ENCODE data around the gene C20orf204. TPM values are rescaled to one million over a fixed set of nuclear protein-coding genes. Genes with fewer than 3 reads are reported as not detected.

C20orf204 gene
- total and polyA plus RNA-seq, 2 donors (not counting 3 experiments of a cell fraction or from before 2014, with no cell fraction given): 2.8 to 5.8 TPM

GRCh38 chr20:64063389-64064144, 27.6 kb downstream of the C20orf204 start:
- ChIA-PET CTCF (interaction anchor here (1.0 to 15.2 kb wide), 9 partner anchors 9 to 90 kb away, joined by 3 to 412 read pairs (median 6); partner anchors contain the start of genes C20orf204, OPRL1, PRPF6 and SAMD10), POLR2A (interaction anchor here (0.8 to 1.4 kb wide), 5 partner anchors 10 to 199 kb away, joined by 3 to 11 read pairs (median 3); partner anchors contain the start of gene TPD52L2)
- Histone ChIP-seq H3K27me3 (ENCODE audit: control insufficient read depth in 2 of 2, insufficient read depth in 2 of 2, low read length in 2 of 2) (no peaks in the 10 kb centered on the region), H3K4me3 (replicated peaks in 1 of 3; ENCODE audit: insufficient read depth in 1 of 3, low read depth in 1 of 3, low read length in 3 of 3) (peak overlapping the region; percentile 72 to 91 (median 84)), H3K9me1 (replicated peaks; ENCODE audit: control insufficient read depth, extremely low read depth, insufficient read depth, low read length) (no peaks in the 10 kb centered on the region), H3K9ac (replicated peaks; ENCODE audit: extremely low read depth, insufficient read depth, low read length) (peak overlapping the region; percentile 63), H3K27ac (ENCODE audit: insufficient read depth, low read depth, low read length) (peak overlapping the region; percentile 20), H2AFZ (ENCODE audit: low read depth, low read length) (peak overlapping the region; percentile 76), H3K4me1 (ENCODE audit: control insufficient read depth, extremely low read depth, insufficient read depth, low read length) (peaks cover 18% of the 10 kb centered on the region), H3K4me2 (ENCODE audit: insufficient read depth, low read length) (peak overlapping the region; percentile 76), H3K79me2 (ENCODE audit: control insufficient read depth, insufficient read depth, low read length) (peaks cover 6% of the 10 kb centered on the region), H4K20me1 (replicated peaks; ENCODE audit: control insufficient read depth, extremely low read depth, insufficient read depth, low read length) (no peaks in the 10 kb centered on the region), H3K9me3 (replicated peaks; ENCODE audit: control insufficient read depth, insufficient read depth, low read length) (no peaks in the 10 kb centered on the region), H3K36me3 (ENCODE audit: control insufficient read depth in 2 of 2, extremely low read depth in 1 of 2, insufficient read depth in 2 of 2, low read length in 2 of 2) (no peaks in the 10 kb centered on the region)
- intact Hi-C loops (cut with micrococcal nuclease): loop anchor here (1.0 to 10.0 kb wide), 2 partner anchors 61 to 82 kb away; partner anchors contain the start of gene PRPF6
- TF ChIP-seq GATA2 (IDR thresholded peaks at IDR 0.05; ENCODE audit: insufficient read depth, insufficient read length, low read depth, low read length) (no peak), MAX (IDR thresholded peaks at IDR 0.05; ENCODE audit: insufficient read depth, insufficient read length) (no peak), POLR2A (IDR thresholded peaks at IDR 0.05; ENCODE audit: low read depth, low read length) (no peak), FOS (IDR thresholded peaks at IDR 0.05; ENCODE audit: borderline replicate concordance, insufficient read depth, low read length) (no peak), JUN (IDR thresholded peaks at IDR 0.05; ENCODE audit: borderline replicate concordance, insufficient read depth, insufficient read length, low read depth) (no peak)
- dilution Hi-C loops (cut with MboI; ENCODE audit: extremely low pct_ligation_motif_present, low sequenced_read_pairs): no loop called here
- TSS peak; percentile 53 for BruUV-seq (replicated peaks)
- FAIRE-seq: no peak
- no peak for DNase-seq (ENCODE audit: low read depth, low spot score)

GRCh38 chr20:64064145-64064698, 28.2 kb downstream of the C20orf204 start:
- Histone ChIP-seq H4K20me1 (replicated peaks; ENCODE audit: control insufficient read depth, extremely low read depth, insufficient read depth, low read length) (no peaks in the 10 kb centered on the region), H3K4me2 (ENCODE audit: insufficient read depth, low read length) (peak overlapping the region; percentile 76), H3K9me1 (replicated peaks; ENCODE audit: control insufficient read depth, extremely low read depth, insufficient read depth, low read length) (no peaks in the 10 kb centered on the region), H3K36me3 (ENCODE audit: control insufficient read depth in 2 of 2, extremely low read depth in 1 of 2, insufficient read depth in 2 of 2, low read length in 2 of 2) (no peaks in the 10 kb centered on the region), H3K4me1 (ENCODE audit: control insufficient read depth, extremely low read depth, insufficient read depth, low read length) (peaks cover 18% of the 10 kb centered on the region), H3K27ac (ENCODE audit: insufficient read depth, low read depth, low read length) (no peak overlapping the region), H3K9ac (replicated peaks; ENCODE audit: extremely low read depth, insufficient read depth, low read length) (peak overlapping the region; percentile 63), H3K27me3 (ENCODE audit: control insufficient read depth in 2 of 2, insufficient read depth in 2 of 2, low read length in 2 of 2) (no peaks in the 10 kb centered on the region), H2AFZ (ENCODE audit: low read depth, low read length) (no peak overlapping the region), H3K79me2 (ENCODE audit: control insufficient read depth, insufficient read depth, low read length) (peaks cover 6% of the 10 kb centered on the region), H3K9me3 (replicated peaks; ENCODE audit: control insufficient read depth, insufficient read depth, low read length) (no peaks in the 10 kb centered on the region), H3K4me3 (replicated peaks in 1 of 3; ENCODE audit: insufficient read depth in 1 of 3, low read depth in 1 of 3, low read length in 3 of 3) (peak overlapping the region in 1 of 3 experiments; percentile 72)
- TF ChIP-seq FOS (IDR thresholded peaks at IDR 0.05; ENCODE audit: borderline replicate concordance, insufficient read depth, low read length) (peak; percentile 43), POLR2A (IDR thresholded peaks at IDR 0.05; ENCODE audit: low read depth, low read length) (no peak)
- ChIA-PET CTCF (interaction anchor here (1.4 to 1.5 kb wide), 2 partner anchors 16 to 25 kb away, joined by 4 to 8 read pairs; partner anchors contain the start of gene OPRL1), POLR2A (no interaction called here)
- no peak for DNase-seq (ENCODE audit: low read depth, low spot score)
- peak; percentile 8 for FAIRE-seq
- dilution Hi-C loops (cut with MboI; ENCODE audit: extremely low pct_ligation_motif_present, low sequenced_read_pairs): no loop called here
- no TSS peak for BruUV-seq (replicated peaks)
- intact Hi-C loops (cut with micrococcal nuclease): loop anchor here (10.0 kb wide), 1 partner anchor 61 kb away; no protein-coding TSS in a partner anchor

All from endothelial cell of umbilical vein (primary cell).